NCI-H524 treated with DMSO at 0.1 percent for 48 hours (cell line): ENCODE measurements around the gene PIP4P1.
"Not testable (repeated sequence)": the region's sequence is repeated elsewhere in the genome, so short reads cannot be mapped to it uniquely, and the experiment has no call there.

ENCODE experiments used
- DNase-seq: peaks from one replicate; lab custom pipeline; 2025; lab: John Stamatoyannopoulos, UW

The PIP4P1 gene

DNA sequence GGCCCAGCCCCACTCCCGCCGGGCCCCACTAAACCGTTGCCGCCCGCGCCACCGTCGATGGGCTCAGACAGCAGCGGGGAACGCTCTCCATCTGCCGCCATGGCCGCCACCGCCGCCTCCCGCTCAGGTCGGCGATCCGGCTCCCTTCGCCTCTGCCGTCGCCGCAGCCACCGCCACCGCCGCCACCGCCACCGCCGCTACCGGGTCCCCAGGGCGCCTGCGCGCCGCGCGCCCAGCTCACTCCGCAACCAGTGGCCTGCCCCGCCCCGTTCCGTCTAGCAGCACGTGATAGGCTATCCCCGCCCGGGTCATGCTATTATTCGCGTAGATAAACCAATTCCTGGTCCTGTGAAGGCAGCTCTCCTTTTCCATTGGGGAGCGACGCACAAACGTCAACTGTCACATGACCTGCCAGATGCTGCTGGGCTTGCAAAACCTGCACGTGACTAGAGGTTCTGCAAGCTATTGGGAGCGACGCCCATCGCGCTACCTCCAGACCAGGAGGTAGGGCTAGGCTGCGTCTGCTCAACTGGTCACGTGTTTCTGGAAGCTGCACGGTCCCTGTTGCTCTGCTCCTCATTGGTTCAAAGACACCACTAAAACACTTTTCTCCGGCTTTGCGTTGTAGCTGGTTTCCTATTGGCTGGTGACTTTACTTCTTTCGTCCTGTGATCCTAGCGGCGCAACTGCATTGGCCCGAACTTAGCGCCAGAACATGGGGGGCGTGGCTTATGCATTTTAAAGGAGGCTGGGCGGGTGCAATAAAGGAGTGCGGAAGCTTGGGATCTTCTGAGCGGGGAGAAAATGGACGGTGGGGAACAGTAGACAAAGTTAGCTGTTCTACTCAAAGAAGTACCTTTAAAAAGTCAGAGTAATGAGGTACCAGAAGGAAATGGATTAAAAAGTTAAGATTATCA, at the start of gene PIP4P1:
Gene PIP4P1, minus strand, starts transcription at position 210 of the 917 bp plus-strand sequence. Its CDS starts 109 bp downstream, at position 101.
- peak; percentile 100 for DNase-seq

DNA sequence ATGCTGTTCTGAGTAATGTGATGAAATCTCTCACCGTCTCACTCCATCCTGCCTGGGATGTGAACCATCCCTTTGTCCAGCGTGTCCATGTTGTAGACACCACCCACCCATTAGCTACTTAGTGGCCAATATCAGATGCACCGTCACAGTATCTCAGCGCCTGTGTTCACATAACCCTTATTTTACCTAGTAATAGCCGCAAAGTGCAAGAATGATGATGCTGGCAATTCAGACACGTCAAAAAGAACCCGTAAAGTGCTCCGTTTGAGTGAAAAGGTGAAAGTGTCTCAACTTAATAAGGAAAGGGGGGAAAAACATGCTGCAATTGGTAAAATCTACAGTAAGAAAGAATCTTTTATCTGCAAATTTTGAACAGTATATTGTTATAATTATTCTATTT, 47.1 kb upstream of the PIP4P1 start:
- no peak for DNase-seq

DNA sequence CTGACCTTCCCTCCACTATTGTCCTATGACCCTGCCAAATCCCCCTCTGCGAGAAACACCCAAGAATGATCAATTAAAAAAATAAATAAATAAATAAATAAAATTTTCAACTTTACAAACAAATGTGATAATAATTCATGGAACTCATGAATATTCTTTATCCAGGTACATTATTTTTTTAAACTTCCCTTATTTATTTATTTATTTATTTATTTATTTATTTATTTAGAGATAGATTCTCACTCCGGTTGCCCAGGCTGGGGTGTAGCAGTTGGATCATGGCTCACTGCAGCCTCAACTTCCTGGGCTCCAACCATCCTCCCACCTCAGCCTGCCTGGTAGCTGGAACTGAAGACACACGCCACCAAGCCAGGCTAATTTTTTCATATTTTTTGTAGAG, 46.3 kb upstream of the PIP4P1 start:
- DNase-seq, result not testable (repeated sequence)

DNA sequence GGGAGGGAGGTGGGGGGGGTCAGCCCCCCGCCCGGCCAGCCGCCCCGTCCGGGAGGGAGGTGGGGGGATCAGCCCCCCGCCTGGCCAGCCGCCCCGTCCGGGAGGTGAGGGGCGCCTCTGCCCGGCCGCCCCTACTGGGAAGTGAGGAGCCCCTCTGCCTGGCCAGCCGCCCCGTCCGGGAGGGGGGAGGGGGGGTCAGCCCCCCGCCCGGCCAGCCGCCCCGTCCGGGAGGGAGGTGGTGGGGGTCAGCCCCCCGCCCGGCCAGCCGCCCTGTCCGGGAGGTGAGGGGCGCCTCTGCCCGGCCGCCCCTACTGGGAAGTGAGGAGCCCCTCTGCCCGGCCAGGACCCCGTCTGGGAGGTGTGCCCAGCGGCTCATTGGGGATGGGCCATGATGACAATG, 45.5 kb upstream of the PIP4P1 start:
- DNase-seq, result not testable (repeated sequence)

DNA sequence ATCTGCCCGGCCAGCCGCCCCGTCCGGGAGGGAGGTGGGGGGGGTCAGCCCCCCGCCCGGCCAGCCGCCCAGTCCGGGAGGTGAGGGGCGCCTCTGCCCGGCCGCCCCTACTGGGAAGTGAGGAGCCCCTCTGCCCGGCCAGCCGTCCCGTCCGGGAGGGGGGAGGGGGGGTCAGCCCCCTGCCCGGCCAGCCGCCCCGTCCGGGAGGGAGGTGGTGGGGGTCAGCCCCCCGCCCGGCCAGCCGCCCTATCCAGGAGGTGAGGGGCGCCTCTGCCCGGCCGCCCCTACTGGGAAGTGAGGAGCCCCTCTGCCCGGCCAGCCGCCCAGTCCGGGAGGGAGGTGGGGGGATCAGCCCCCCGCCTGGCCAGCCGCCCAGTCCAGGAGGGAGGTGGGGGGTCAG, 45.0 kb upstream of the PIP4P1 start:
- DNase-seq, result not testable (repeated sequence)

DNA sequence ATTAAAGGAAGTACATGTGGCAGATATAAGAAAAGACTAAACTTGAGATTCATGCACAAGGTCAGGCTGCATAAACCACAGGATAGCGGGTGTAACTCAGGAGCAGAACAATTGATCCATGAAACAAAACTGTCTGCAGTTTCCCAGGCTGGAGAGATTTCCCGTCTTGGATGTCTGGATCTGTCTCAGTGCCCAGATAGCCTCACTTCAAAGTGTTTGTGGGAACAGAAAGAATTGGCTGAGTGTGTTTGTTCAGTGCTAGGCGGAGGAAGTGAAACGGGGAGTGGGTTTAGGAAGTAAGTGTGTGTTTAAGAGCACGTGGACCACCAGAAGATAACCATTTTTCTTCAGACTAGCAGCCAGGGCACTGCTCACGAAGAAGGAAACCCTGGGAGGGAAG, 42.7 kb upstream of the PIP4P1 start:
- no peak for DNase-seq

DNA sequence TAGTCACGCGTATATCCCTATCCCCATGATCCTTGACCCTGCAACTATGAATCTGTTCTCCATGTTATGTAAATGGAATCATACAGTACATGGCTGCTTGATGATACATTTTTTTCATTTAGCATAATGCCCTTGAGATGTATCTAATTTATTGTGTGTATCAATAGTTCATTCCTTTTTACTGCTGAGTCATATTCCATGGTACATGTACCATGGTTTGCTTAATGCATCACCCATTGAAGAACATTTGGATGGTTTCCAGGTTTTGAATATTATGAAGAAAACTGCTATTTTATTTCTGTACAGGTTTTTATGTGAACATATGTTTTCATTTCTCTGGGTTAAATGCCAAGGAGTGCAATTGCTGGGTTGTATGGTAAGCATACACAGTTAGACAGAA, 40.1 kb upstream of the PIP4P1 start:
- DNase-seq, result no peak

DNA sequence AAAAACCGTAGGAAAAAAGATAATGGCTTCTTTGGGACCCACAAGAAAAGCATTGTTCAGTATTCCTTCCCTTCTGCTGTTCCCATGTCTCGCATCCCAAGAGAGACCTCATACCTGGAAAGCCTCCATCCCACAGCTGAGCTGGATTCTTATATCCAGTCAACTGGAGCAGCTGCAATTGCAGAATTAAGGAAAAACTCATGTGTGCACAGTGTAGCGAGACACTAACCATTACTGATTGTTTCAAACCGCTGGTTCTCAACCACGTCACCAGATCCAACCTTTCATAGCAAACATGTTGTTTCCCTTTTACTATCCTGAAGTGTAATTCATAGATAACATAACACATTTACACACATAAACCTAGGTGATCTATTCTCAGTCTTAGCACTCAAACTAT, 38.6 kb upstream of the PIP4P1 start:
- no peak for DNase-seq

DNA sequence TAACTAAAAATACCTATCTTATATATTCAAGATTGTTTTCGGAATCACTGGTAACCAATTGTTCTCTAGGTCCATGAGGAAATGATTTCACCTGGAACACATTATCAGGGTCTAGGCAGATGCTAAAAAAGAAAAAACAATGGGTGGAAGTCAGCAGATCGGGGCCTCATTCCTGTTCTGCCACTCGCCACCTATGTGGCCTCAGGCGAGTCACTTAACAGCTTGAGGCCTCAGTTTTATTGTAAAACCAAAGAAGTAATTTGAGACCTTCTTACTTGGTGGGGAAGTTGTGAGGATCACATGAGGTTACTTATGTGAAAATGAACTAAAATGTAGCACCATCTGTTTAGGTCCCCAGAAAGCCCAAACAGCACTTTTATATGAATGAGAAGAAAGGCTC, 37.9 kb upstream of the PIP4P1 start:
- peak; percentile 70 for DNase-seq

DNA sequence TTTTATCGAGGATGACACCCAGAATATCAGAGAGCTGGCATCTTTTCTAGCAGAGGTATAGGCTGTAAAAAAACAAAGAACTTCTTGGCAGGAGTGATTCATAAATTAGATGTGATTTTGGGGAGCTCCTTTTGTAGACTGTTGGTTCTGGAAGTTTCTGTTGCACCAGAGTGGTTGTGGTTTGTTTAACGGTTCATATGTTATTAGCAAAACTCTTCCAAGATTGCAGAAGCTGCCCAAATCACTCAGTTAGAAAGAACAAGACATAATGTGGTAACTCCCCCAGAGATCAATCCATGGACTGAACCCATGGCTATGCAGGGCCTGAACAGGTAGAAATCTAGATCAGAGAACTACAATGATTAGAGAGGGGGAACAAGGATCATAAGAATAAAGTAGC, 37.4 kb upstream of the PIP4P1 start:
- no peak for DNase-seq

DNA sequence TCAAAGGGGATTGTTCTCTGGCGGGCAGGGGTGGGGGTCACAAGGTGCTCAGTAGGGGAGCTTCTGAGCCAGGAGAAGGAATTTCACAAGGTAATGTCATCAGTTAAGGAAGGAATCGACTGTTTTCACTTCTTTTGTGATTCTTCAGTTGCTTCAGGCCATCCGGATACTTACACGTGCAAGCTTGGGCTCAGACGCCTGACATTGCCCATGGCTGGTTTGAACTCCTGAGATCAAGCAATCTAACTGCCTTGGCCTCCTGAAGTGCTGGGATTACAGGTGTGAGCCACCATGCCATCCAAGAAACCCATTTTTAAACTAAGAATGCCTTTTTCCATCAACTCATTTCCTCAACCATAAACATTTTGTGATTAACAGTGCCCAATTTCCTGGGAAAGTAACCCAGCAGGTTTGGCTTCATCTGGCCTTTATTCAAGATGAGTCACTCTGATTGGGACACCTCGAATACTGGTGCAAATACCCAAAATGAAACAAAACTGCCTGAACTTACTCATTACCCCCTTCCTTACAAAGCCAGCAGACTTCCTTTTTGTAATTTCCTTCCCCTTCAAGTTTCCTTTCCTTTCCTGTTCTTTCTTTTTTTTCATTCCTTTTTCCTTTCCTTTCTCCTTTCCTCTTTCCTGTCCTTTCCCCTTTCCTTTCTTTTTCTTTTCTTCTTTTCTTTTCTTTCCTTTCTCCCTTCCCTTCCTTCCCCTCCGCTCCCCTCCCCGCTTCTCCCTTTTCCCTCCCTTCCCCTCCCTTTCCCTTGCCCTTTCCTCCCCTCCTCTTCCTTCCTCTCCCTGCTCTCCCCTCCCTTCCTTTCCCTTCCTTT, 33.9 kb upstream of the PIP4P1 start:
- DNase-seq, result no peak

DNA sequence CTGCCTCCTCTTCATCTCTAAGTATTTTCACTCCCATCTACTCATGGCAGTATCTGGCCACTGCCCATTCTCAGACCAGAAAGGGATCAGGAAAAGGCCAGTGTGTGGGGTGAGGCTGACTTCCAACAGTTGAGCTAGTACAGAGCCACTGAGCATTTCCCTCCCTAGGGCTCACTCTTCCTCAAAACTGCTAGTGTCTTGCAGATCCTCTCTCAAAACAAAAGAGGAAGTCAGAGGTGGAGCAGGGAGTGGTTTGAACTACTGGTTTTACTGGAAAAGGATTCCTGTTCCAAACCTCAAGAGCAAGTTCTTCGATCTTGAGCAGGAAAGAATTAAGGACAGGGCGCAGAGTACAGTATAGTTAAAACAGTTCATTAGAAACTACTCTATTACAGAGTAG, 32.4 kb upstream of the PIP4P1 start:
- no peak for DNase-seq

DNA sequence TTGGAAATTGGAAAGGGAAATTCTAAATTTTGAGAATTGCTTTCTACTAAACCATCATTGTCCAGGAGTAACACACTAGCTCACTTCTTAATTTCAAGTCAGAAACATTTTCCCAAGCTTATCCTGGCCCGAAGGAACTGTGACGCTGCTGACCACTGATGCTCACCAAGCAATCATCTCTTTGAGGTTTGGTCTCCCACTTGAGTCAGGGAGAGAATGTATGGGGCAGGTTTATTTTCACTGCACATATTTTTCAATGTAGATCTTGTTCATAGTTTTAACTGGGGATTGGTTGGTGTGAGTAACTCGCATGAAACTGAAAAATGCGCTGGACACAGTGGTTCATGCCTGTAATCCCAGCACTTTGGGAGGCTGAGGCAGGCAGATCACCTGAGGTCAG, 31.3 kb upstream of the PIP4P1 start:
- no peak for DNase-seq

DNA sequence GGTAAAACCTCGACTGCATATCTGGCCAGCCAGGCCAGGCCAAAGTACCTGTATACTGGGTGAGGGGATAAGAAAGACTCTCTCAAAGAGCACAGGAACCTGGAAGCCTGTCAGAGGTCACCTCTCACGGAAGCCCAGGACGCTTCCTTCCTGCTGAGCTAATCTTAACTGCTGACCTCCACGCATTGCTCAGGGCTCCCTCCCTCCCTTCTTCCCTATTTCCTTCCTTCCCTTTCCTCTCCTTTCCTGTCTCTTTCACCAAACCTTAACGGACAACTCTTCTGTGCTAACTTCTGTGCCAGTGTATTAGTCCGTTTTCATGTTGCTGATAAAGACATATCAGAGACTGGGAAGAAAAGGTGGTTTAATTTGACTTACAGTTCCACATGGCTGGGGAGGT, 29.3 kb upstream of the PIP4P1 start:
- no peak for DNase-seq

DNA sequence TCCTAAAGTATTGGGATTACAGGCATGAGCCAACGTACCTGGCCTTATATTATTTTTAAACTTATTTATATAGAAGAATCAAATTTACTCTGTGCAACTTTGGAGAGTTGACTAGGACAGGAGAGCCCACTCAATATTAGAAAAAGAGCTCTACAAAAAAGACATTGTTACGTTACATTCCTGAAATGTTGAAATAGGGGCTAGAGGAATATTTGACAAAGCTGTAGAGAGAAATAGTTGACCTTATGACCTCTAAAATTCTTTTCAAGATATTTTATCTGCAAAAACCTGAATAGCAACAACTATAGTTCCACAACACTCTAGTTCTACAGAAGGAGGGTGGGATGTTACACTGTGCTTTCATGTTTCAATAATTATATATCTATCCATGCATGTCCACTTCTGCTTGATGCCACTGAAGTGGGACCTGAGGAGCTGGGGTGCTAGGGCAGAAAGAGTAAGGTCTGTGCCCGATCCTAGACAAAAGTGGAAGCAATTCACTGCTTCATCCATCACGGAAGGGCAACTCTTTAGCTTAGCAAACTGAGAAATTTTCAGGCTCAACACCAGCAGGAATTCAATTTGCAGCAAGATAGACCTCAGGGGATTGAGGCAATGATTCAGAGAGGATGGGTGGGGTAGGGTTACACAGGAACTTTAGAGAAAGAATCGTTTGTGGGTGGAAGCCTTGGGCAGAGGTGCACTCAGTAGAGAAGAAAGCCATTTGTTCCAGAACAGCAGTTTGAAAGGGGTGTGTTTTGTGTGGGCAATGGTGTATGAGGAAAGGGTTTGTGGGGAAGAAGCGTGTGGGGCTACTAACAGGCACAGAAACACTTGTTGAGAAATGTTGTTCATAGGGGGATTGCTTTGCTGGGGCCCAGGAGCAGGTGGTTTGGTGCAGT, 28.1 kb upstream of the PIP4P1 start:
- no peak for DNase-seq

DNA sequence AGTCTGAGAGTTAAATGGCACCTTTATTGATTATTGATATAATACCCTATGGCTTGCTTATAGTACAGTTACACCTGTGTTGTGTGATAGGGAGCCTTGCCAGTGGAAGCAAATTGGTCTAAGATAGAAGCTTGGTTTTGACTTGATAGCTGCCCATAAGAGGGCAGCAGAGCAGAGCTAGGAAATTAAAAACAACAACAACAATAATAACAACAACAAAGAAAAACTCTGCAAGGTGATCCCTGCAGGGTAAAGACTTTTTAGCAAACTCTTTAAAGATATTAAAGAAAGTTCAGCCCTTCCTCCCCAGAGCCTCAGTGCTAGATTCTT, 26.1 kb upstream of the PIP4P1 start:
- no peak for DNase-seq

DNA sequence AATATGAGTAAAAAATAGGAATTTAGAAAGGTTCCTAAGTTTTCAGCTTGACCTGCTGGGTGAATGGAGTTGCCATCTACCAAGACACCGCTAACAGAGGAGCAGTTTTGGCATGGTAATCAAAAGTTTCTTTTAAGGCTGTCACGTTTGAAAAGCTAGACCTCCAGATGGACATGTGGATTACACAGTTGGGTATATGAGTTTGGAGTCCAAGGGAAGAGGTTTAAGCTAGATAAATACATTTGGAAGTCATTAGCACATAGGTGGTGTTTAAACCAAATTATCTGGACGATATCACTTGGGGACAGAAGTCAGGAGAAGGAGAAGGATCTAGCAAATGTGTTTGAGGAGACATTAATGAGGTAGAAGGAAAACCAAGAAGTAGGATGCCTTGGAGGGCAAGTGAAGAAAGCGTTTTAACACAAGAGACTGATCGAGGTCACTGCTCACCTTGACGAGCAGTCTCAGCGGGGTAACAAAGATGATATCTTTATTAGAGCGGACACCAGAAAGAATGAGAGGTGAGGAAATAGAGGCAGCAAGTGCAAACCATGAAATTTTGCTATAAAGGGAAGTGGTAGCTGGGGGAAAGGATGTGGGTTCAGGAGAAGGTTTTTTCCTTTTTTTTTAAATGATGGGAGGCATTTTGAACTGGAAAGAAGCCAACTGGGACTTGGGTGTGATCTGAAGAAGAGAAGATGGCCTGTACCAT, 25.6 kb upstream of the PIP4P1 start:
- no peak for DNase-seq

DNA sequence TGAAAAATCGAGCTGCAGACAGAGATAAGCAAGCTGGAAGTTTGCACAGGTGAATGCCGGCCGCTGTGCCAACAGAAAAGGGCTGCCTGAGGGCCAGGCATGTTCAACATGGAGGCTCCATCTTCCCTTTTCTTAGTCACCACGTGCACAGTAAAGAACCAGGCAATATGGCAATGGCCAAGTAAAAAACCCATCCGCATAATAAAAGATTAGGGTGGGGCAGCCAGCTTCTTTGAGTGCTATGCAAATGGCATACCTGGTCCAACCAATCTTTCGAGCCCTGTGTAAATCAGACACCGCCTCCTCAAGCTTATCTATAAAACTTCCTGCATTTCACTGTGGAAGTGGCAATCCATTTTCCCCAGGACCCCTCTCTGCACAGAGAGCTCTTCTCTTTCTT, 24.7 kb upstream of the PIP4P1 start:
- DNase-seq, result no peak

DNA sequence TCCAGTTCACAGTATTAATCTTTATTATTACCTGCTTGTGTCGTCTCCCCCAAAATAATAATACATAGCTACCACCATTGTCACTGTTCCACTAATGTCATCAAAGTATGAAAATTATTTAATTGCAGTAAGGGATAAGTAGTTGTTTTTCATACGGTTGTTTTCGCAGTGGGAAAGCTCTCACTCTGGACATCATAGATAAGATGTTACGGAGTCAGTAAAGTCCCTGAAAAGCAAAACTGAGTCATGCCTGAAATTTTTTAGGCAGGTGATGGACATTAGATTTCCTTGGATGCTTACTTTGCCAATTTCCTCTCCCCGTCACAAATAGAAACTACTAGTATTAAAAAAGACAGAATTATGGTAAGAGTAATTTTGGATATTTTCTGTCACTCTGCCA, 21.1 kb upstream of the PIP4P1 start:
- DNase-seq, result no peak

DNA sequence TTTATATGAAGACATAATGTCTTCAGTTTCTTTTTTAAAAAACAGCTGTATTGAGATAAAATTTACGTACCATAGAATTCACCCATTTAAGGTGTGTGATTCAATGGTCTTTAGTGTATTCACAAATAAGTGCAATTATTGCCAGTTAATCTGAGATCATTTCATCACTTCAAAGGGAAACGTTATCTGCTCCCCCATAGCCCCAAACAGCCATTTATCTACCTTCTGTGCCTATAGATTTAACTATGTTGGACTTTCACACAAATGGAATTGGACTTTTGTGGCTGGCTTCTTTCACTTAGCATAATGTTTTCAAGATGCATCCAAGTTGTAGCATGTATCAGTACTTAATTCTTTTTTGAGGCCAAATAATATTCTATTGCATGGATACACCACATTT, 17.7 kb upstream of the PIP4P1 start:
- no peak for DNase-seq

DNA sequence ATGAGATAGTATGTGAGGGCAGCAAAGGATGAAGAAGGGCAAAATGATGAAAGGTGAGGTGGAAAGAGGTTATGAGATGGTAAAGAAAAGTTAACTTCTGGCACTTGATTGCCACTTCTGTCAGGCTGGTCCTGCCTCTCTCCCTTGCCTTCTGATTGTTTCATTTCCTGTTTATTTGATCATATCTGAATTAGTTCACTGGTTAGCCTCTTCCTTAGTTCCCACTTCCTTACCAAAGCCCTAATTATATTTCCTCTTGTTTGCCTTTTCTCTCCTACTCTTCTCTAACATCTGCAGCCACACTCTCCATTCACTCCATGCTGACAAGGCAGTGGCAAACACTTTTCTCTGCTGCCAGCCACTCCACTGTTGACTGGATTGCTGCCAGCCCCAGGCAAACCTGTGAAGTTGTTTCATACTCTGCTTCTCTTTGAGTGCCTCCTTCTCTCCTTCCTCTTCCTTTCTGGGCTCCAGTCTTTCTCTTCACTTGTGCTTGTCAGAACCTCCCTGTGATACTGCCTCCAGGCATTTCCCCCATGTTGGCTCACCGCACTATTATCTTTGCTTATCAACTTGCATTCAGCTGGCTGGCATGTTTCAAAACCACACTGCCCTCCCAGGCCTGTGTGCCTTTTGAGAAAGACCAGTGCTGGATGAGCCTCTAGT, 16.1 kb upstream of the PIP4P1 start:
- DNase-seq, result no peak
